SU-DHL-6 (cell line): ENCODE measurements around the gene ERP29.

Experiments used
- H2AFZ ChIP-seq: fragments of 200-600 bp; sonication (generic); 2 replicates; pipeline ENCODE4 v1.6.1; 2014; ENCODE audit warnings: low read depth, mild to moderate bottlenecking, moderate library complexity, mixed read lengths, antibody characterized with exemption, low read length; ENCODE audit not compliant: severe bottlenecking
- H3F3A ChIP-seq: fragments of 200-600 bp; shearing (Covaris generic); 2 replicates; pipeline ENCODE4 v1.6.0; 2016; ENCODE audit warnings: antibody characterized with exemption, mild to moderate bottlenecking; ENCODE audit not compliant: insufficient read depth
- H3K27ac ChIP-seq: fragments of 200-600 bp; sonication (generic); 2 replicates; pipeline ENCODE4 v1.5.1; 2016; ENCODE audit warnings: low read depth, mild to moderate bottlenecking, low read length, moderate library complexity, mixed read lengths
- H3K27me3 ChIP-seq: fragments of 200-600 bp; sonication (generic), shearing (Covaris generic); 2 replicates; pipeline ENCODE4 v1.6.0; 2014; ENCODE audit warnings: mild to moderate bottlenecking, low read length
- H3K36me3 ChIP-seq: fragments of 200-600 bp; sonication (generic); 2 replicates; pipeline ENCODE4 v1.6.1; 2014; ENCODE audit warnings: mild to moderate bottlenecking, low read length, mixed read lengths
- H3K4me2 ChIP-seq: fragments of 300-600, 200-600 bp; shearing (Covaris generic), sonication (generic); 2 replicates; pipeline ENCODE4 v1.6.0; 2014; ENCODE audit warnings: low read length, low read depth, mild to moderate bottlenecking; ENCODE audit not compliant: poor library complexity, severe bottlenecking
- H3K4me3 ChIP-seq: fragments of 200-600 bp; sonication (generic); 2 replicates; pipeline ENCODE4 v1.5.1; 2014; ENCODE audit warnings: antibody characterized with exemption, low read length, mild to moderate bottlenecking, mixed read lengths; ENCODE audit not compliant: insufficient read depth, poor library complexity, severe bottlenecking
- H3K79me2 ChIP-seq: fragments of 200-600 bp; sonication (generic); 2 replicates; pipeline ENCODE4 v1.6.1; 2014; ENCODE audit warnings: mild to moderate bottlenecking, low read length, moderate library complexity; ENCODE audit not compliant: insufficient read depth
- H3K9ac ChIP-seq: fragments of 200-600 bp; sonication (generic); 2 replicates; pipeline ENCODE4 v1.7.0; 2014; ENCODE audit warnings: mild to moderate bottlenecking, low read length
- H3K9me2 ChIP-seq: fragments of 200-600 bp; sonication (generic); replicated peaks from 2 replicates; pipeline ENCODE4 v1.6.1; 2014; ENCODE audit warnings: low read length; ENCODE audit not compliant: insufficient read depth
- H3K9me3 ChIP-seq: fragments of 200-600 bp; sonication (generic); 2 replicates; pipeline ENCODE4 v1.6.1; 2014; ENCODE audit warnings: low read length, mixed read lengths; ENCODE audit not compliant: insufficient read depth
- H4K20me1 ChIP-seq: fragments of 200-600 bp; sonication (generic); 2 replicates; pipeline ENCODE4 v1.6.1; 2014; ENCODE audit warnings: low read depth, mild to moderate bottlenecking, antibody characterized with exemption, low read length, moderate library complexity, mixed read lengths
- CTCF ChIP-seq: fragments of 200-600 bp; sonication (generic); IDR thresholded peaks from one replicate; pipeline ENCODE4 v1.5.1; 2017; ENCODE audit warnings: antibody characterized with exemption, mild to moderate bottlenecking, low read length, moderate library complexity; ENCODE audit not compliant: insufficient read depth, poor library complexity, severe bottlenecking
- EZH2phosphoT487 ChIP-seq: fragments of 200-600 bp; sonication (generic), shearing (Covaris generic); conservative IDR thresholded peaks from 2 replicates; pipeline ENCODE4 v1.6.1; 2018; ENCODE audit warnings: mild to moderate bottlenecking, antibody characterized with exemption, low read length, moderate library complexity, mixed read lengths

The ERP29 gene

GRCh38 chr12:112012775-112013600 is at the start of gene ERP29, which contains the start of gene TMEM116:
TSS of gene ERP29 (plus strand) at chr12:112013426. CDS start at chr12:112013466, 40 bp downstream.
TSS of gene TMEM116 (minus strand) at chr12:112013165. CDS start at chr12:112005270, 7,895 bp downstream.
- peak within 1 kb of the TSS; percentile 89 for H3K4me3 ChIP-seq
- H4K20me1 ChIP-seq, result peaks cover 15% of the 10 kb centered on the region; the same call in 1 of the 2 replicates
- H3K4me2 ChIP-seq, result peak within 1 kb of the TSS; percentile 90
- peak within 1 kb of the TSS; percentile 78 for H2AFZ ChIP-seq
- H3K27me3 ChIP-seq, result no peaks in the 10 kb centered on the region
- H3K79me2 ChIP-seq, result peaks cover 71% of the 10 kb centered on the region
- TF ChIP-seq CTCF (peak; percentile 9), EZH2phosphoT487 (no peak)
- H3K27ac ChIP-seq, result peak within 1 kb of the TSS; percentile 95
- no peaks in the 10 kb centered on the region for H3K9me2 ChIP-seq
- H3K9me3 ChIP-seq, result no peaks in the 10 kb centered on the region
- H3K36me3 ChIP-seq, result peaks cover 12% of the 10 kb centered on the region
- H3K9ac ChIP-seq, result peak within 1 kb of the TSS; percentile 95
- H3F3A ChIP-seq, result peaks cover 28% of the 10 kb centered on the region

DNA sequence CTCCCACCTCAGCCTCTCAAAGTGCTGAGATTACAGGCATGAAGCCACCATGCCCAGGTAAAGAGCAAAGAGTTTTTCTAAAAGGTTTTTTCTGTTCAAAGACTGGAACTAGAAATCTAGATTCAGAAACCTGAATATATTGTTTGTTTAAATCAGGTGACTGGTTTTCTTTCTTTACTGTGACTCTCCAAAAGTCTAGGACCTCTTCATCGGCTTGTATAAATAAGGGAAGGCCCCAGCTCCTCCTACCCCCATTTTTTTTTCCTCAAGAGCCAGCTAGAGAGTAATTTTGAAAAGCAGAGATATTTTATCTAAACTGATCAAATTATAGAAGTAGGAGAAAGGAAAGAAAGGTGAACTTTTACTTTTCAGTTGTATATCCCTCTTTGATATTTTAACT is 48.3 kb upstream of the ERP29 start:
- Histone ChIP-seq H3F3A (no peaks in the 10 kb centered on the region; the same call in 1 of the 2 replicates), H3K9ac (no peak overlapping the region), H3K36me3 (peaks cover 3% of the 10 kb centered on the region; the same call in 1 of the 2 replicates), H3K4me2 (no peak overlapping the region), H3K27ac (no peak overlapping the region), H3K79me2 (no peaks in the 10 kb centered on the region), H4K20me1 (no peaks in the 10 kb centered on the region), H3K9me3 (no peaks in the 10 kb centered on the region), H3K9me2 (no peaks in the 10 kb centered on the region), H2AFZ (no peak overlapping the region), H3K27me3 (no peaks in the 10 kb centered on the region), H3K4me3 (no peak overlapping the region)
- TF ChIP-seq CTCF (no peak), EZH2phosphoT487 (no peak)

DNA sequence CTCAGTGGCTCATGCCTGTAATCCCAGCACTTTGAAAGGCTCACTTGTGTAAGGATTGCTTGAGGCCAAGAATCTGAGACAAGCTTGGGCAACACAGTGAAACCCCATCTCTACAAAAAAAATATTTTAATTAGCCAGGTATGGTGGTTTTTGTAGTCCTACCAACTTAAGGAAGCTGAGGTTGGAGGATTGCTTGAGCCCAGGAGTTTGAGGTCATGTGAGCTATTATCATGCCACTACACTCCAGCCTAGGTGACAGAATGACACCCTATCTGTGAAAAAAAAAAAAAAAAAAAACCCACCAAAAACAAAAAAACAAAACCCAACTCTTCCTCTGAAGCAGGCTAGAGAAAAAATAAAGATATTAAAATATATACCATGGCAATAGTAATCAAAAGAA is 41.4 kb upstream of the ERP29 start:
- Histone ChIP-seq H4K20me1 (no peaks in the 10 kb centered on the region), H3K27ac (no peak overlapping the region), H3K9ac (no peak overlapping the region), H3K27me3 (no peaks in the 10 kb centered on the region), H3K4me2 (no peak overlapping the region), H3K9me3 (no peaks in the 10 kb centered on the region), H3K36me3 (peaks cover 16% of the 10 kb centered on the region), H3K9me2 (no peaks in the 10 kb centered on the region), H3F3A (no peaks in the 10 kb centered on the region), H3K79me2 (no peaks in the 10 kb centered on the region), H3K4me3 (no peak overlapping the region), H2AFZ (no peak overlapping the region)
- TF ChIP-seq EZH2phosphoT487 (no peak), CTCF (no peak)
